Nephron progenitor cell (in vitro differentiated cells): Measurements from ENCODE around the gene RAPGEF5.

Experiments used
- DNase-seq: peaks from one replicate; pipeline ENCODE4 v3.0.0; 2021
- H3K27ac Mint-ChIP-seq: 2 replicates; pipeline ENCODE4 v1.8.0; 2021; ENCODE audit warnings: mild to moderate bottlenecking, moderate library complexity, mixed read lengths
- H3K27me3 Mint-ChIP-seq: 2 replicates; pipeline ENCODE4 v1.8.0; 2021; ENCODE audit warnings: mild to moderate bottlenecking, low read depth, mixed read lengths; ENCODE audit not compliant: poor library complexity
- H3K36me3 Mint-ChIP-seq: 2 replicates; pipeline ENCODE4 v1.8.0; 2021; ENCODE audit warnings: low read depth, mixed read lengths
- H3K4me1 Mint-ChIP-seq: 2 replicates; pipeline ENCODE4 v1.8.0; 2021; ENCODE audit warnings: mixed read lengths
- H3K4me3 Mint-ChIP-seq: 2 replicates; pipeline ENCODE4 v1.8.0; 2021; ENCODE audit warnings: mild to moderate bottlenecking, moderate library complexity, mixed read lengths
- H3K9me3 Mint-ChIP-seq: 2 replicates; pipeline ENCODE4 v1.8.0; 2021; ENCODE audit warnings: mild to moderate bottlenecking, moderate library complexity, mixed read lengths
- CTCF ChIP-seq: fragments of 200-600 bp; sonication (generic); IDR thresholded peaks from 2 replicates; pipeline ENCODE4 v1.5.0; 2021; ENCODE audit warnings: antibody characterized with exemption

RAPGEF5 gene

GRCh38 chr7:22356010-22356691, 803 bp downstream of the RAPGEF5 start:
- peak overlapping the region; percentile 83 for H3K4me3 Mint-ChIP-seq
- peaks cover 41% of the 10 kb centered on the region for H3K9me3 Mint-ChIP-seq
- peaks cover 25% of the 10 kb centered on the region for H3K36me3 Mint-ChIP-seq
- DNase-seq = peak; percentile 21
- no peak overlapping the region for H3K27ac Mint-ChIP-seq
- TF ChIP-seq CTCF = no peak
- H3K4me1 Mint-ChIP-seq = peaks cover 31% of the 10 kb centered on the region
- H3K27me3 Mint-ChIP-seq = peaks cover 35% of the 10 kb centered on the region

DNA sequence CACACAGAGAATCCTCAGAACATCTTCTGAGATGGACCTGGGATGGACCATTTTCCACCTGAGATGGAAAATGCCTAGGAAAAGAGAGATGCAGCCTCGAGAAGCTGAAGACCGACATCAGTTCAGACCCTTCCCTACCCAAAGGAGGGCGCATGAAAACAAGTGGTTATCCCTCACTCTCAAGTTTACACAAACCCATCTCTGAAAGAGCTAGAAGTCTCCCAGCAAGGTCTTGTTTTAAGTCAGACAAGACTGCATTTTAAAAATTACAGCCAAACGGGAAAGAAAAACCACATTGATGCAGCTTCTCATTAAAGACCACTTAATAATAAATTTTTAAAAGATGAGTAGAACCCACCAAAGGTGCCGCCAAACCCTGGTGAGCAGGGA, 1.3 kb downstream of the RAPGEF5 start:
- no peak for TF ChIP-seq CTCF
- H3K4me1 Mint-ChIP-seq = peaks cover 36% of the 10 kb centered on the region
- H3K27ac Mint-ChIP-seq = no peak overlapping the region
- H3K36me3 Mint-ChIP-seq = peaks cover 25% of the 10 kb centered on the region
- peaks cover 35% of the 10 kb centered on the region for H3K27me3 Mint-ChIP-seq
- peak overlapping the region; percentile 83 for H3K4me3 Mint-ChIP-seq
- DNase-seq = no peak
- peaks cover 41% of the 10 kb centered on the region for H3K9me3 Mint-ChIP-seq

GRCh38 chr7:22354462-22354861, 2.5 kb downstream of the RAPGEF5 start:
- Mint-ChIP-seq H3K36me3 (peaks cover 25% of the 10 kb centered on the region), H3K4me1 (peaks cover 36% of the 10 kb centered on the region), H3K27ac (no peak overlapping the region), H3K27me3 (peaks cover 35% of the 10 kb centered on the region), H3K9me3 (peaks cover 41% of the 10 kb centered on the region), H3K4me3 (no peak overlapping the region)
- DNase-seq = no peak
- no peak for TF ChIP-seq CTCF

- Mint-ChIP-seq H3K9me3 (peaks cover 37% of the 10 kb centered on the region), H3K27me3 (peaks cover 34% of the 10 kb centered on the region), H3K27ac (no peak overlapping the region), H3K36me3 (peaks cover 25% of the 10 kb centered on the region), H3K4me3 (no peak overlapping the region), H3K4me1 (peaks cover 30% of the 10 kb centered on the region)
- no peak for DNase-seq
- TF ChIP-seq CTCF = no peak
Observed at GRCh38 chr7:22352887-22353286, 4.1 kb downstream of the RAPGEF5 start.

DNA sequence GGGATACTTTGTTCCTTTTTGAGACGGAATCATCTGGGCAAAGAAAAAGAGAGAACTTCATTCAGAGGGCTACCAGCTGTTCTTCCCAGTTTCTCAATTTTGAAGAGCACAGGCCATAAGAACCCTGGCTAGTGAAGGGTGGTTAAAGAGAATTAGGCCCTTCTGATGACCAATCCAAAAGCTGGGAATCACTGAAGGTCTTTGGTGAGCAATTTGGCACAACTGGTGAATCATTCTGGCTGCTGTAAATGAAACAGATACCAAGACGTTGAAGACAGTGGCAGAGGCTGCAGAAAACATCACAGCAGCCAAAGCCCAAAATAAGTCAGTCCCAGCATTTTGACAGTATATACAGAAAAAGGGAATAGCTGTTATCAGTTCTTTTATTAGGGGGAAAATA, 5.1 kb downstream of the RAPGEF5 start:
- no peak overlapping the region for H3K4me3 Mint-ChIP-seq
- no peak for TF ChIP-seq CTCF
- no peak overlapping the region for H3K27ac Mint-ChIP-seq
- H3K4me1 Mint-ChIP-seq = peaks cover 23% of the 10 kb centered on the region
- H3K9me3 Mint-ChIP-seq = peaks cover 37% of the 10 kb centered on the region
- peaks cover 25% of the 10 kb centered on the region for H3K36me3 Mint-ChIP-seq
- peaks cover 27% of the 10 kb centered on the region for H3K27me3 Mint-ChIP-seq
- DNase-seq = no peak

- Mint-ChIP-seq H3K4me1 (peaks cover 23% of the 10 kb centered on the region), H3K27me3 (peaks cover 27% of the 10 kb centered on the region), H3K4me3 (no peak overlapping the region), H3K36me3 (peaks cover 25% of the 10 kb centered on the region), H3K9me3 (peaks cover 37% of the 10 kb centered on the region), H3K27ac (no peak overlapping the region)
- DNase-seq = no peak
- TF ChIP-seq CTCF = no peak
Observed at GRCh38 chr7:22351329-22351692, 5.6 kb downstream of the RAPGEF5 start.
